CD4-positive, alpha-beta T cell treated with Interferon alpha-2 for 1 hour (primary cell): ENCODE results near the gene ADCK1.
"Not testable (repeated sequence)": the region's sequence is repeated elsewhere in the genome, so short reads cannot be mapped to it uniquely, and the experiment has no call there.

Experiments
- DNase-seq, 2 donors: peaks; one replicate each; pipeline ENCODE4 v3.0.0-alpha.2; 2020 to 2022

ADCK1 gene

DNA sequence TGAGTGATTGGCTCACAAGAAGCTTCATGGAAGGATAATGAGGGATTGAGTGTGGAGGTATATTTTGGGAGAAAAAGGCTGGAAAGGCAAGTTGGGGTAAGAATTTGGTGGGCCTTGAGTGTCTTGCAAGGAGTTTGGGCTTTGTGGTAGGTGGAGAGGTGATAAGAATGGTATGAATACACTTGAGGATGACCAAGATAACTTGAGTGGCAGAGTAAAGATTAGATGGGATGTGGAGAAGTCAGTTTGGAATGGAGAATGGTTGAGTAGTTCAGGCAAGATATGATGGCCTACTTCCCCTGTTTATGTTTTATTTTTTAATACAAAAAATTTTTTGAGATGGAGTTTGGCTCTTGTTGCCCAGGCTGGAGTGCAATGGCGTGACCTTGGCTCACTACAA, 9.1 kb downstream of the ADCK1 start:
- DNase-seq = no peak

DNA sequence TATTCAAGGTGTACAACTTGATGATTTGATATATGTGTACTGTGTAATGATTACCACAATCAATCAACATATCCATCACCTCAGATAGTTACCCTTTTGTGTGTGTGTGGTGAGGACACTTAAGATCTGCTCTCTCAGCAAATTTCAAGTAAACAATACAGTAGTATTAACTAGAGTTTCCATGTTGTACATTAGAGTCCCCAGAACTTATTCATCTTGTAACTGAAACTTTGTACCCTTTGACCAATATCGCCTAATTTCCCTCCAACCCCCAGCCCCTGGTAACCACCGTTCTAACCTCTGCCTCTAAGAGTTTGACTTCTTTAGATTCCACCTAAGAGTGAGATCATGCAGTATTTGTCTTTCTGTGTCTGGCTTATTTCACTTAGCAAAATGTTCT, 12.1 kb downstream of the ADCK1 start:
- no peak for DNase-seq

DNA sequence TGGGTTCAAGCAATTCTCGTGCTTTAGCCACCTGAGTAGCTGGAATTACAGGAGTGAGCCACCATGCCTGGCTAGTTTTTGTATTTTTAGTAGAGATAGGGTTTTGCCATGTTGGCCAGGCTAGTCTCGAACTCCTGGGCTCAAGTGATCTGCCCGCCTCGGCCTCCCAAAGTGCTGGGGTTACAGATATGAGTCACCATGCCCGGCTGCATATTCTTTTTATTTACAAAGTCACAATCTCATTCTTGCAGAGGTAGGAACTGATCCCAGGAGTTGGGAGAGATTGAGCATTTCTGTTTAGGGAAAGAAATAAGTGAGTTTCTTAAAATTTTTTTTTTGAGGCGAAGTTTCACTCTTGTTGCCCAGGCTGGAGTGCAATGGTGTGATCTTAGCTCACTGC, 12.8 kb downstream of the ADCK1 start:
- DNase-seq = not testable (repeated sequence)

DNA sequence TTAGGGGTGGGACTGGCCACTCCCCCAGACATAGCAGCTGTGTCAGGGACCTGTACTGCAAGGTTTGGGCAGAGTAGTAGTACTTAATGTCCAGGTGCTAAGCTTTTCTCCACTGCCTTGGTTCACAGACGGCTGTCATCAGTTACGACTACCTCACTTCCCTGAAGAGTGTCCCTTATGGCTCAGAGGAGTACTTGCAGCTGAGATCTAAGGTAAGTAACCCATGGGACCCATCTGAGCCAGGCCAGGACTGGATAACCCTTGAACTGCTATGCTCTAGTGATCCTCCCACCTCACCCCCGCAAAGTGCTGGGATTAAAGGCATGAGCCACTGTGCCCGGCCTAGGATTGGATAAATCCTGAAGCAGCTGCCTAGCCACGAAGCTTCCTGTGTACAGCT, 22.4 kb downstream of the ADCK1 start:
- DNase-seq = no peak

DNA sequence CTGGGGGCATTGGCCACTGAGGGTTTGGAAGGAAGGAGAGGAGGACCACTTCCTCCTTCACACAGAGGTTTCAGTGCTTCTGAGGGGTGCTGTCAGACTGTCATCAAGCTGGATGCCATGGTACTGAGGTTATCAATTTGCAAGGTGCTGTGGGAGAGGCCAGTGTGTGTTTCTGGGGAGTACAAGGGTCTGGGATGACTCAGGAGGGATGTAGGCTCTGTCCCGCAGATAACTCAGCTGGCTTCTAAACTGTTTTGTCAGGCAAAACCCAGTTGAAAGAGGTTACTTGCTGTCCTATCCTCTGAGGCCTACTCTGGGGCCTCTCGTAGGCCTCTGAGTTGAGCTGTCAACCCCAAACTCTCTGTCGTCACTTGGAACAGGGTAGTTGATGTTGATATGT, 22.8 kb downstream of the ADCK1 start:
- DNase-seq = no peak

DNA sequence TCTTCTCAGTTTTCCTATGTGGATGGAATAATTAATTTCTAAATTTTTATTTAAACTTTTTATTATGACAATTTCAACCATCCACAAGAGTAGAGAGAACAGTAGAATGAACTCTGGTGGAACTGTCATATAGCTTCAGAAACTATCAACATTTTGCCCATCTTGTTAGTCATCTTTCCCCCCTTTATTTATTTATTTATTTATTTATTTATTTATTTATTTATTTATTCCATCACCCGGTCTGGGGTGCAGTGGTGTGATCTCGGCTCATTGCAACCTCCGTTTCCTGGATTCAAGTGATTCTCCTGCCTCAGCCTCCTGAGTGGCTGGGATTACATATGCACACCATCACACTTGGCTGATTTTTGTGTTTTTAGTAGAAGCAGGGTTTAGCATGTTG, 23.5 kb downstream of the ADCK1 start:
- DNase-seq = no peak

DNA sequence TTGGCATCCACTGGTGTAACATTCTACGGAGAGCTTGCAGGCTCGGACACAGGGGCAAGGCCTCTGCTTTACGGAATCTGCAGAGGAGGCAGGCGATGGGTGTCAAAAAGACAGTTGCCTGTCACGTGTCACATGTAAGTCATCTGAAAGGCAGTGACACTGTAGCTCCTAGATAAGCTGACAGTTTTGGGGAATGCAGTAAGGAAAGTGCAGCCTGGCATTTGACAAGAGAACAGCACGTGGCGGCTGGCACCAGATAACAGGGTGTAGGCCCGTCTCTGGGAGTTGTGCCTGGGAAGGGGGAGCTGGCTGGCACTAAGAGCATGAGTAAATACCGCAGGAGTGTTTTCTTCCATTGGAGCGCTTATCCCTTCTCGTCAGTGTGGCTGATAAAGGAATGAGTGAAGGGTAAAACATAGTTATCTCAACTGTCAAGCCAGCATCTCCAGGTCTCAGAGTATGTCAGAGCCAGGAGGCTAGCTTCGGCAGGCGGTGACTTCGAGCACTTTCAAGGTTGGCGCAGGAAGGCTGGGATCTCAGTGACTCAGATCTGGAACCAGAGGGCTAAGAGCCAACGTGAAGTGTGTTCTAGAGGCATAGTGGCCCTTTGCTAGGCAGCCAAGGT, 26.1 kb downstream of the ADCK1 start:
- no peak for DNase-seq

DNA sequence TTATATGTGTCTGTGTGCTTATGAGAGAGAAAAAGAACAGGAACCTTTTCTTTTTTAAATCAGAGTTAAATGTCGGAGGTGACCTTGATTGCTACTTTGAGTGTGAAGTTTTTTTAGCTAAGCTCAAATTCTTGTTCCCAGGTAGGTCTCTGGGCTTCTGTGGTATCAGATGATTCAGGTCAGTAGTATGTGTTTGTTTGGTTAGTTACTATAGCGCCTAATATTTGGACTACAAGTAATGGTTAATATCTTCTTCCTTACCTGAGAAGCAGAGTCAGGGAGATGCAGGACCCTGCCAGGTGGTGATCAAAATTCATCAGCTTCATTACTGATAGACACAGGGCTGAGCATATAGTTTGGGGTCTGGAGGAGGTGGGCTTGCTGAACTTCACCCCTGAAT, 30.8 kb downstream of the ADCK1 start:
- no peak for DNase-seq

DNA sequence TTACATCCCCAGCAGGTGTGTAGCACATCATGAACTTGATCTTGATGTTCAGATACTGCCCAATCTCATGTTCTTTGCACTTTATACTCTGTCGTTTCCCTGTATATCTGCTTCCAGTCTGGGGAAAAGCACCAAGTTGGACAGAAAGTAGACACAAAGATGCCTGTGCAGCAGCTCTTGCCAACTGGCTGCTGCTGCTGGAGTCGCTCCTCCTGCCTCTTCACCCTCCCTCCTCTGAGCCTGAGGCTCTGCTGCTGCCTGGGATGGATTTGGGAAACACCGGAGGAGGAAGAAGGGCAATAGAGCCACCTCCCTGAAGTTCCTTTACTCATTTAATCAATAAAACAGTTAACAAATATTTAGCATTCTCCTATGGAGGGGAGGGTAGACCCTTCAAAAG, 32.4 kb downstream of the ADCK1 start:
- no peak for DNase-seq

DNA sequence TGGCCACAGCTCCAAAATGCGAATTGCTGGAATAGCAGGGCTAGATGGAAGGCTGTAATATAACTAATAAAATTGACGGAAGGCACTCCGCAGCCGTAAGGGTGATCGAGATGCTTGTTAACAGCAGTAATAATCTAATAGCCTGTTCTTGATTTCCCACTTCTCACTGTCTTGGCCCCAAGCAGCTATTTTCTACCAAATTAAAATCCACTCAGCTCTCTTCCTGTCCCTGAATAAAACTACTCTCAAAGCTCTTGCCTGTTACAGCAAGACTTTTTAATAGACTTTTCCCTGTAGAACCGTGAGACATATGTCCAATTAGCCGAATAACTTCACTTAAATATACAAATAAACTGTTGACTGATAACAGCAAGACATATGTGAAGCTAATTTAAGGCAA, 38.0 kb downstream of the ADCK1 start:
- DNase-seq = no peak

DNA sequence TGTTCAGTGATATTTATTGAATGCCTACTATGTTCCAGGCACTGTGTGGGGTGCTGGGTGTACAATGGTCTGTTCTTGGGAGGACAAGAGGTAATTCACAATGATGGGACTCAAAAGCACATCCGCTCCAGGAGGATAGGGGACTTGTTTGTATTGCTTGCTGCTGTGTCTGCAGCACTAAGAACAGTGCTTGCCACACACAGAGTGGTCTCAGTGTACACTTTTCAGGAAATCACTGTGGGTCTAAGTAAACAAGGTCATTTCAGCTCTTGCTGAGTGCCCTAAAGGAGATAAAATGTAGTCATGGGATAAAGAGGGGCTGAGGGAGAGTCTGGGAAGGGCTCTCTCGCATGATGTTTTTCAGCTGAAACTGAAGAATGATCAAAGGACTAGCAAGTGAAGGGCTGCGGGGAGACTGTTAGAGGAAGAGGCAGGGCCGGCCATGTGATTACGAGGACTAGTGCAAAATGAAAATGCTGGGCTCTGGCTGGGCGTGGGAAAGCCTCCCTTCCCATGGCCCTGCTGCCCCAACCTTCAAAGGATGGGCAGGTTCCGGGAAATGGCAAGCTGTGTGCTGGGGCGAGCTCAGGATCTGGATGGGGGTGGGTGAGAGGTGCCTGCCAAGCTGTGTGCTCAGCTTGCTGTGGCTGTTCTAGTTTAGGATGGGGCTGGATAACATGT, 39.1 kb downstream of the ADCK1 start:
- DNase-seq = no peak

DNA sequence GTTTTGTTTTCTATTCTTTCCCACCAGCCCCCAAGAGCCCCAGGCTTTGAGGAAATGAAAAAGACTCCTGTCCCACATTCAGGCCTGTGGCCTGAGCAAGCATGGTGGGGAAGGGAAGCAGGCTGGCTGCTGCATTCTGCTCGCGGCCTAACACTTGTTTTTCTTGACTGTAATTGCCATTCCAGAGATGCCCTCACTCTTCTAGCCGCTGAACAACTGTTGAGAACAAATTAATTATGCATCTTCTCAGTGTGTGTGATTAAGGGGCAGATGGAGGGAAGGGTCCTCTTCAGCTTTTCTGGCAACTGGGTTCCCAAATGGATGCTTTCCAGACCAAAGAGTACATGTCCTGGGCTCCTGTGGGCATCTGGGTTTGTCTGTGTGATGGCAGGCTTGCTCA, 43.3 kb downstream of the ADCK1 start:
- no peak for DNase-seq

DNA sequence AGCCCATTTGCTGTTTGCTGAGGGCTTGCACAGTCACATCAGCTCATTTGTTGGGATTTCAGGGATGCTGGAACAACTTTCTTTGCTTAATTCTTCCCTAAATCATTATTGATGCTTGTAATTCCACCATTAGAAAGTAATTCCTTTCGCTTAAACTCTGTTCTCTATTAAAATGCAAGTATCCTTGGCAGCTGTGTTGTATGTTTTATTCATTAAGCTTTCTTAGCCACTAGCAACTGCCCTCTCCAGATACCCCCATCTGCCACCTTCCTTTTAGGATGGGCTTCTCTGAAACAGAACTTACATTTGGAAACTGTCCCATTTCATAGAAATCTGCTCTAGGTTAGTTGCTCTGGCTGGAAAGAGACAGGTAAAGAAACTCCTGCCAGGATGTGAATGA, 43.7 kb downstream of the ADCK1 start:
- no peak for DNase-seq

DNA sequence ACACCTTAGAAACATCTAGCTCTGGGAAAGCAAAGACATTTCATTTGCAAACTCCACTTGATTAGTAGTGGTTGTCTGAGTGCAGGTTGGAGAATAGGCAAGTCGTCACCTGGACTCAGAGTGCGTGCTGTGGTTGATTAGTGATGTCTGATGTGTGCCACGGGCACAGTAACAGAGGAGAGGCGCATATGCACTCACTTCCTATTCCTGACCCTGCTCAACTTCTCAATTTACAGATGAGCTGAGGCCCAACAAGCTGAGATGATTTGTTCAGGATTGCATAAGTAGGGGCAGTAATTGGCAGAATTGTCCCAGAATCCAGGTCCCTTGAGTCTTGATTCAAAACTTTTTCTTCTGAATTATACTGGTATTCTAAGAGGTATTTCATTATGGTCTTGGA, 44.9 kb downstream of the ADCK1 start:
- DNase-seq = no peak

DNA sequence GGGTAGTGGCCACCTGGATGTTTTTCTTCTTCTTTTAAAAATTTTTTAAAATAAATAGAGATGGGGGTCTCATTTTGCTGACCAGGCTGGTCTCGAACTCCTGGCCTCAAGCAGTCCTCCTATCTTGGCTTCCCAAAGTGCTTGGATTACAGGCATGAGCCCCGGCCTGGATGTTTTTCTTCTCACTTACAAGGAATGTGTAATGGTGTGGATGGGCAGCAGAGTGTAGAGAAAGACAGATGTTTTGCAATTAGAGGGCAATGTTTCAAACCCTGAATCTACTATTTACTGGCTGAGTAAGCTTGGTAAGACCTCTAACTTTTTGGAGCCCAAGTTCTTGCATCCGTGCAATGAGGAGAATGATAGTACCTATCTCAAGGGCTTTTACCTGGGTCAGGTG, 48.1 kb downstream of the ADCK1 start:
- no peak for DNase-seq

DNA sequence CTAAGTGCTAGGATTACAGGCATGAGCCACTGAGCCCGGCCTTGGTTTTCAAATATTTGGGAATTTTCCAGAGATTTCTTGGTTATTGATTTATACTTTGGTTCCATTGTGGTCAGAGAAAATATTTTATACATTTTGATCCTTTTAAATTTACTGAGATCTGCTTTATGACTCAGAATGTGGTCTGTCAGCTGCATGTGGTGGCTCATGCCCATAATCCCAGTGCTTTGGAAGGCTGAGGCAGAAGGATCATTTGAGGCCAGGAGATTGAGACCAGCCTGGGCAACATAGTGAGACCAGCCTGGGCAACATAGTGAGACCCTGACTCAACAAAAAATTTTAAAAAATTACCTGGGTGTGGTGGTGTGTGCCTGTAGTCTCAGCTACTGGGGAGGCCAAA, 49.8 kb downstream of the ADCK1 start:
- DNase-seq = no peak

DNA sequence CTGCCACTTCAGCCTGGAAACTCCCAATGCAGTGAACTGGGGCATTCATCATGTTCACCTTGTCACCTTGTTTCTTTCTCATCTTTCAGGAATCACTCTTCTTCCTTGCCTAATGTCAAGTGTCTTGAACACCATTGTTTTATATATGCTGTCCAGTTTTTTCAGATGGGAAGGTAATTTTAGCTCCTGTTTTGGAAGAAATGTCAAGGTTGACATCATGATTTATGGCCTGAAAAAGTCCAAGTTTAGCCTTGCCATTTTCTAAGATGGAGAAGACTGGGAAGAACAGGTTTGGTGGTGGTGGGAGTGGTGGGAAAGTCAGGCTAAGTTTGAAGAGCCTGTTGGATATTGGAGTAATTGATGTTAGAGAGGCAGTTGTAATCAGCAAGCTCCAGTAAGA, 54.0 kb downstream of the ADCK1 start:
- no peak for DNase-seq

DNA sequence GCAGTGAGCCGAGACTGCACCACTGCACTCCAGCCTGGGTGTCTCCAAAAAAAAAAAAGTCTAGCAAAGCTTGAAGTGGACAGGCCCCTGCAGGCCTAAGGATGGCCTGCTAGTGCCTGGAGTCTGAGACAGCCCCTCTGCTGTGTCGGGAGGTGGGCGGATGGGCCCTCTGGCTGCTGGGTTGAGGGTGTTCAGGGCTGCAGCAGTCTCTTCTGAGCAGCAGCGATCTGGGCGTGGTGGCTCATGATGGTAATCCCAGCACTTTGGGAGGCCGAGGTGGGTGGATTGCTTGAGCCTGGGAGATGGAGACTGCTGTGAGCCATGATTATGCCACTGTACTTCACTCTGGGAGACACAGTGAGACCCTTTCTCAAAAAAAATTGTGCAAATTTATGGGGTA, 57.0 kb downstream of the ADCK1 start:
- no peak for DNase-seq

DNA sequence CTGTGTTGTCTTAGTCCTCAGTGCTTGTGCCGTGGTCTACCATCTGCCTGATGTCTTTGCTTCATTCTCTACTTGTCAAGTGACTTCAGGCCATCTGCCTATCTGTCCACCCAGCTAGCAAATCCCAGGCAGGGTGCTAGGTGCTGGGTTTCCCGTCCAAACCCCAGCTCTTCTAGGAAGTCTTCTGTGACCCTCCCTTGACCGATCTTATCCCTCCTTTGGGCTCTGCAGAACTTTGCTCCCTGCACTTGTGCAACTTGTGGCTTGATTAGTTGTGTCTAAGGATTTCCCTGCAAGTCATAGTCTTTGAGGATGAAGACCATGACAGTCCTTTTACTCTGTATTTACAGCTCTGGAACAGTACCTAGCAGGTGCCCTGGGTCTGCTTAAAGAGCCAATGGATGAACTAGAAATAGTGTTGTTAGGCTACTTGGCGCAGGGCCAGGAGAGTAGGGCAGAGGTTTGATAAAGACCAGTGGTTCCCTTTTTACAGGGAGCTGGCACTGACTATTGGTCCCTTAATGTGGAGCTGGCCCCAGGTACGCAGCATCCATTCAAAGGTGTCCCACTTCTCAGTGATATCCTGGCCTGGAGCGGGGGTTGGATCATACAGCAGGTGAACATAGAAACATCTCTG, 60.1 kb downstream of the ADCK1 start:
- no peak for DNase-seq

DNA sequence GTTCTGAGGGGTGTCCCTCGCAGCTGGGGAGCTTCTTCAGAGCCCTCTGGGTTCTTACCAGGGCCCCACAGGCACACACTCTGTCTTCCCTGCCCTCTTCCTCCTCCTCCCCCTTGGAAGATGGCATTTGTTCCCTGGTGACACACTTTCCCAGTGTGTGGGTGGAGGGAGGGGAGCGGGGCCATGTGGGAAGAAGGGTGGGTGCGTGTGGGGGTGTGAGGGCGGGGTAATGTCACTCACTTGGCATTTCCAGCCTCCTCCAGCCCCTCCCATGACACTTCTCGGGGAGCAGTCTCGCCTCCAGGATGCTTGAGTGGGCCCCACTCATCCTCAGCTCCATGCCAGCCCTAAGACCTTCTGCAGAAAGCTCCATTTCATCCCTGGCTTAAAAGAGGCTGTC, 61.3 kb downstream of the ADCK1 start:
- no peak for DNase-seq

DNA sequence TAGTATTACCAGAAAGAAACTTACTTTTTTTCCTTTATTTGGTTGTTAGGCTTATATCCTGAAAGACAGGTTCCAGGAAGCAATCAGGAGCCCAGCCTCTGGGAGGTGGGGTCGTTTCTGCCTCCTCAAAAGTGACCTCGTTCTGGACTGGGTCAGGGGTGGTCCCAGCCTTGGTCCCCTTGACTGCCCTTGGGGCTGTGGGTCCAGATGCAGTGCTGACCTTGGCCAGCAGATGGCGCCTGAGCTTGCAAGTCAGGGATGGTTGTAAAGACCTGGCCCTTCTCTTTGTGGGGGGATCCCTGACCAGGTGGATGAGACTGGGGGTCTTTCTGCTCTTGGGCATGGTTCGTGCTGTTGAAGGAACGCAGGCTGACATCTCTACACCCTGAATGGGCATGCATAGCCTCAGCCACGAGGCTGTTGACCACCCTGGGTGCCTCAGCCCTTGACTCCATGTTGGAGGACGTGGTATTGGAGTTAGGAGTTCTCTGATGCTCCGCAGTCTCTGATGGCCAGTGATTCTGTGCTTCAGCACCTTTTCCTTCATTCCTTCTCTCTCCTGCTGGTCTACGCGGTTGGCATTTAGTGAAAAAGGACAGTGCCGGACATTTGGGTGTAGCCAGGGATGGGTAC, 62.4 kb downstream of the ADCK1 start:
- peak; percentile 42 to 61 for DNase-seq

DNA sequence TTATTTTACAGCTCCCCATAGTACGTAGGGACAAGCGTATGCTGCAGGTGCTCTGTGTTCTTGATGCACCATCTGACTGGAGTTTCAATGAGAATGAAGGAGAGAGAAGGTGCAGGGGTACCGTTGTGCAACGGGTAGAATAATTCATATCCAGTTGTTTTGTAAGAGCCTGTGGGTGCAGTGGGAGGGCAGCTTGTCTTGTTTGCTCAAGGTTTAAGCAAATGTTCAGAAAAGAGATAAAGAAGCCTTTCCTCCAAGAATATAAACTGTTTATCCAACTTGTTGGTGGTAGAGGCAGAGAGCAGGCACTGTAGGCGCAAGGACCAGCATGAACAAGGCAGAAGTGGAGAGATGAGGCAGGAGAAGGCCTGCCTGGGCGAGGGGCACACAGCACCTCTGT, 64.2 kb downstream of the ADCK1 start:
- no peak for DNase-seq

DNA sequence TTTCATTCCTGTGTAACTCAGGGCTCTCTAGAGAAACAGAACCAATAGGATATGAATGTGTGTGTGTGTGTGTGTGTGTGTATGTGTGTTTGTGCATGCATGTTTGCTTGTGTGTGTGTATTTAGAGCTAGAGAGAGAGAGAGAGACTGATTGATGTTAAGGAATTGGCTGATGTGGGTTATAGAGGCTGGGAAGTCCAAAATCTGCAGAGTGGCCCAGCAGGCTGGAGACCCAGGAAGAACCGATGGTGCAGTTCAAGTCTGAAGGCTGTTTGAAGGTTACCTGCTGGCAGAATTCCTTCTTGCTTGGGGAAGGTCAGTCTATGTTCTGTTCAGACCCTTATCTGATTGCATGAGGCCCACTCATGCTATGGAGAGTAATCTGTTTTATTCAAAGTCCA, 64.7 kb downstream of the ADCK1 start:
- no peak for DNase-seq

DNA sequence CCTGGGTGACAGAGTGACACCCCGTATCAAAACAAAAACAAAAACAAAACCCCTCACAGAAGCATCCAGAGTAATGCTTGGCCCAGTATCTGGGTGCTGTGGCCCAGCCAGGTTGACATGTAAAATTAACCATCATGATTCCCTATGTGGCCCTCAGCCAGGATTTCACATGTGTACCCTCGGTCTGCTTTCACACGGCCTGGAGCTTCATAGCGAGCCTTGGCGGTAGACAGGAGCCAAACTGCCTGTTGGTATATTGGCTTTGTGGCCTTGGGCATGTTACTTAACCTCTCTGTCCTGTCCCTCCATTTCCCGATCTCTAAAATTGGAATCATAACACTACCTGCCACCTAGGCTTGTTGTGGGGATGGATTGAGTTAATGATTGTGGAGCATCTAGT, 65.5 kb downstream of the ADCK1 start:
- DNase-seq = no peak
